Stomach (tissue), 9 donors: ENCODE measurements around the gene GNAO1. TPM values are rescaled to one million over a fixed set of nuclear protein-coding genes. Genes with fewer than 3 reads are reported as not detected.

Experiments used
- DNase-seq, 2 donors: peaks; one replicate each; pipeline versions ENCODE4 v3.0.0 to v3.0.0-alpha.2; 2013 to 2019
- H3K27ac ChIP-seq, 5 donors: fragments of 200-600 bp in 4 of 5; sonication (generic) in 4 of 5; one replicate each; pipeline ENCODE4 v1.5.1; 2013 to 2019; ENCODE audit warnings: mild to moderate bottlenecking in 1 of 5, moderate library complexity in 1 of 5
- H3K27me3 ChIP-seq, 3 donors: fragments of 200-600 bp; sonication (generic); one replicate each; pipeline ENCODE4 v1.5.1; 2017 to 2019; ENCODE audit warnings: mixed run types in 1 of 3
- H3K36me3 ChIP-seq, 4 donors: fragments of 200-600 bp; sonication (generic); 1 replicate in 3 of 4; 2 replicates in 1 of 4; pipeline ENCODE4 v1.5.1; 2016 to 2019
- H3K4me1 ChIP-seq, 4 donors: fragments of 200-600 bp; sonication (generic); one replicate each; pipeline ENCODE4 v1.5.1; 2016 to 2019
- H3K4me3 ChIP-seq, 4 donors: fragments of 200-600 bp; sonication (generic) in 3 of 4; one replicate each; pipeline ENCODE4 v1.5.1; 2016 to 2019; ENCODE audit warnings: mild to moderate bottlenecking in 1 of 4
- H3K9me3 ChIP-seq, 4 donors: fragments of 200-600 bp; sonication (generic); one replicate each; pipeline ENCODE4 v1.5.1; 2016 to 2019
- CTCF ChIP-seq, 7 experiments: fragments of 450-650 bp in 4 of 7; fragments of 200-600 bp in 3 of 7; sonication (generic) in 3 of 7; IDR thresholded peaks; one replicate each; pipeline ENCODE4 v1.5.1; 2016 to 2019; ENCODE audit warnings: antibody characterized with exemption in 7 of 7, control low read depth in 2 of 7, mild to moderate bottlenecking in 1 of 7
- EP300 ChIP-seq: sonication (generic); formaldehyde crosslinking; IDR thresholded peaks from one replicate; pipeline ENCODE4 v1.6.1; 2017; ENCODE audit warnings: antibody characterized with exemption
- POLR2A ChIP-seq, 4 donors: fragments of 450-650 bp; IDR thresholded peaks; one replicate each; pipeline ENCODE4 v1.6.1; 2016; ENCODE audit warnings: antibody characterized with exemption in 4 of 4, control low read depth in 2 of 4, mild to moderate bottlenecking in 1 of 4, moderate library complexity in 1 of 4
- POLR2AphosphoS5 ChIP-seq, 3 donors: sonication (generic); formaldehyde crosslinking; IDR thresholded peaks; one replicate each; pipeline ENCODE4 v1.6.1; 2016; ENCODE audit warnings: antibody characterized with exemption in 3 of 3
- WGBS, 5 donors: extraction: QIAGEN DNeasy Blood & Tissue Kit in 3 of 5; methylation state at CpG; one replicate each; pipeline versions ENCODE4 v1.1.5 to v1.1.7; 2013 to 2018; 5-methylcytosine and 5-hydroxymethylcytosine counted together
- intact Hi-C: fragments of 100-400 bp; cut with DNase I; formaldehyde crosslinking; loops from one replicate; pipeline ENCODE4 v1.15.1; 2023; ENCODE audit warnings: low total_unique reads
- polyA plus RNA-seq, 3 donors: library from polyadenylated mRNA; stranded (reverse); fragments of 200-250 nt; gene quantifications; one replicate each; pipeline ENCODE4 v1.2.3, GENCODE V29; 2013
- total RNA-seq, 5 donors: library from RNA; depleted of rRNA; stranded (reverse); fragments of >200 nt; gene quantifications; one replicate each; pipeline versions ENCODE4 v1.1.0 to v1.2.3, GENCODE V29; 2014 to 2016
- donor health status: healthy with polysubstance abuse.
- donor health status: Bipolar disorder and iron deficiency.
- donor health status: healthy.

The GNAO1 gene
- total and polyA plus RNA-seq, 8 donors: 2.3 to 42.0 (median 4.7) TPM

- intact Hi-C loops: no loop called here
- no peak overlapping the region for H3K4me3 ChIP-seq
- no peak for DNase-seq
- no peaks in the 10 kb centered on the region for H3K27me3 ChIP-seq
- H3K36me3 ChIP-seq: no peaks in the 10 kb centered on the region
- H3K27ac ChIP-seq: no peak overlapping the region
- TF ChIP-seq POLR2A (IDR thresholded peaks at IDR 0.05) (no peak), POLR2AphosphoS5 (IDR thresholded peaks at IDR 0.05) (no peak), CTCF (IDR thresholded peaks at IDR 0.05) (no peak), EP300 (no peak)
- WGBS, 5 donors: 71 to 84% (median 81%) methylated on average over 2 of the region's 2 CpGs
- no peaks in the 10 kb centered on the region for H3K4me1 ChIP-seq
- H3K9me3 ChIP-seq: no peaks in the 10 kb centered on the region
Measured at GRCh38 chr16:56151621-56152020, 39.7 kb upstream of the GNAO1 start.

DNA sequence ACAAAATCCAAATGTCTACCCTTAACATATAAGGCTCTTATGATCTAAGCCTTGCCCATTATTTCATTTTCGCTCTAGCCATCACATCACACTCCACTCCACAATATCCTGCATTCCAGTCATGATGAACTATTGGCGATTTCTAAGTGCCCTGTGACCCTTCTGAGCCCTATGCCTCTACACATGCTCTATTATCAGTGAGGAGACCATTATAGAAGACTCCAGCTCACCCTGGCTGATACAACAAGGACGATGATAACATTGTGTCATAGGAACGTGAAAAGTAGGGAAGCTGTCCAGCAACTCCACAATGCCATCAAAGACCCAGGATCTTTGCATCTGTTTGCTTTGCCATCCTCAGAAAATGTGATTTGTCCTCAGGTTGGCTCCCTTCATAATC is 29.6 kb upstream of the GNAO1 start:
- intact Hi-C loops: no loop called here
- WGBS, 5 donors: 58 to 76% (median 72%) methylated on average over 4 of the region's 4 CpGs
- no peaks in the 10 kb centered on the region for H3K27me3 ChIP-seq
- H3K9me3 ChIP-seq: no peaks in the 10 kb centered on the region
- no peaks in the 10 kb centered on the region for H3K4me1 ChIP-seq
- H3K27ac ChIP-seq: no peak overlapping the region
- TF ChIP-seq POLR2A (IDR thresholded peaks at IDR 0.05): no peak
- DNase-seq: no peak
- H3K36me3 ChIP-seq: no peaks in the 10 kb centered on the region
- H3K4me3 ChIP-seq: no peak overlapping the region

GRCh38 chr16:56163089-56163488 is 28.2 kb upstream of the GNAO1 start:
- H3K27me3 ChIP-seq: no peaks in the 10 kb centered on the region
- no peak overlapping the region for H3K4me3 ChIP-seq
- 89 to 94% (median 93%) methylated on average over 1 of the region's 1 CpG for WGBS, 5 donors
- no peaks in the 10 kb centered on the region for H3K36me3 ChIP-seq
- no peak for DNase-seq
- H3K27ac ChIP-seq: no peak overlapping the region
- intact Hi-C loops: no loop called here
- H3K9me3 ChIP-seq: no peaks in the 10 kb centered on the region
- H3K4me1 ChIP-seq: no peaks in the 10 kb centered on the region
- no peak for TF ChIP-seq POLR2AphosphoS5 (IDR thresholded peaks at IDR 0.05)
- no peak for TF ChIP-seq EP300
- no peak for TF ChIP-seq POLR2A (IDR thresholded peaks at IDR 0.05)
- no peak for TF ChIP-seq CTCF (IDR thresholded peaks at IDR 0.05)

DNA sequence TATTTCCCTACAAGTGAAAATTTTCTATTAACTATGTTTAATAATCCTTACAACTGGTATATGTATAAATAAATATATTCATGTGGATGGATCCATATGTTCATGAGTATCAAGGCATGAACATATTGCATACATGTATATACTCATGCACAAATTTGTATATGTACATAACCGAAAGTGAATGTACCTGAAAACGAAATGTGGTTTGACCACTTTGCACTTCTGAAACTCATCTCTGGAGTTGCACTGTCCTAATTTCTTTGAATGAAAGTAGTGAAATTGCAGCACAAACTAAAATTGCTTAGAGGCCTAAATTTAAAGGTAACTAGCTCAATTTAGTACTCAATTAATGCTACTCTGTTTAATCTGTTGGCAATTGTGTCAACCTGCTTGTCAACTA is 27.4 kb upstream of the GNAO1 start:
- 73 to 91% (median 84%) methylated on average over 2 of the region's 2 CpGs for WGBS, 5 donors

GRCh38 chr16:56164636-56165035 is 26.7 kb upstream of the GNAO1 start:
- H3K4me1 ChIP-seq: no peaks in the 10 kb centered on the region
- H3K4me3 ChIP-seq: no peak overlapping the region
- TF ChIP-seq POLR2A (IDR thresholded peaks at IDR 0.05) (no peak), EP300 (no peak), CTCF (IDR thresholded peaks at IDR 0.05) (no peak), POLR2AphosphoS5 (IDR thresholded peaks at IDR 0.05) (no peak)
- H3K27me3 ChIP-seq: no peaks in the 10 kb centered on the region
- no peak overlapping the region for H3K27ac ChIP-seq
- no peaks in the 10 kb centered on the region for H3K9me3 ChIP-seq
- no peak for DNase-seq
- intact Hi-C loops: no loop called here
- no peaks in the 10 kb centered on the region for H3K36me3 ChIP-seq

More for the DNA sequence above, 27.4 kb upstream of the GNAO1 start:
- H3K9me3 ChIP-seq: no peaks in the 10 kb centered on the region
- H3K27ac ChIP-seq: no peak overlapping the region
- no peaks in the 10 kb centered on the region for H3K36me3 ChIP-seq
- no peak for DNase-seq
- no peak overlapping the region for H3K4me3 ChIP-seq
- intact Hi-C loops: no loop called here
- H3K27me3 ChIP-seq: no peaks in the 10 kb centered on the region
- no peaks in the 10 kb centered on the region for H3K4me1 ChIP-seq
- no peak for TF ChIP-seq POLR2A (IDR thresholded peaks at IDR 0.05)
- no peak for TF ChIP-seq EP300
- no peak for TF ChIP-seq CTCF (IDR thresholded peaks at IDR 0.05)
- TF ChIP-seq POLR2AphosphoS5 (IDR thresholded peaks at IDR 0.05): no peak
